Activated effector memory CD4-positive, alpha-beta T cell treated with anti-CD3 and anti-CD28 coated beads, Interleukin-2, amount 50 U/mL, for 16 hours (primary cell): ENCODE data around the gene PATE3.

Experiments used
- DNase-seq: peaks from one replicate; pipeline ENCODE4 v3.0.0-alpha.2; 2020

Gene PATE3

GRCh38 chr11:125787827-125788226 lies at the start of gene PATE3:
Gene PATE3 (plus strand): TSS chr11:125788127. CDS start chr11:125788152, 25 bp downstream.
- no peak for DNase-seq

- no peak for DNase-seq
Observed at GRCh38 chr11:125740617-125741016, 47.3 kb upstream of the PATE3 start.

GRCh38 chr11:125743681-125744080 lies 44.2 kb upstream of the PATE3 start:
- DNase-seq: no peak

GRCh38 chr11:125745979-125746378 lies 41.9 kb upstream of the PATE3 start, which contains the start of gene PATE1:
Gene PATE1 (plus strand): TSS chr11:125746279. CDS start chr11:125746305, 26 bp downstream.
- no peak for DNase-seq

- DNase-seq: no peak
Observed at GRCh38 chr11:125750629-125751028, 37.3 kb upstream of the PATE3 start.

- no peak for DNase-seq
Observed at GRCh38 chr11:125756050-125756449, 31.9 kb upstream of the PATE3 start.

- DNase-seq: no peak
Observed at GRCh38 chr11:125762445-125762844, 25.5 kb upstream of the PATE3 start.

- DNase-seq: no peak
Observed at GRCh38 chr11:125763483-125763882, 24.4 kb upstream of the PATE3 start.

GRCh38 chr11:125766251-125766650 lies 21.7 kb upstream of the PATE3 start:
- DNase-seq: no peak

- DNase-seq: no peak
Observed at GRCh38 chr11:125768336-125769046, 19.4 kb upstream of the PATE3 start.

GRCh38 chr11:125770583-125770982 lies 17.3 kb upstream of the PATE3 start:
- DNase-seq: no peak

GRCh38 chr11:125772834-125773505 lies 15.0 kb upstream of the PATE3 start:
- DNase-seq: no peak

- no peak for DNase-seq
Observed at GRCh38 chr11:125773516-125773915, 14.4 kb upstream of the PATE3 start.

- no peak for DNase-seq
Observed at GRCh38 chr11:125777309-125777708, 10.6 kb upstream of the PATE3 start.

- no peak for DNase-seq
Observed at GRCh38 chr11:125778728-125779127, 9.2 kb upstream of the PATE3 start, which contains the start of gene PATE2. Gene PATE2 (minus strand): TSS chr11:125778828. CDS start chr11:125778773, 55 bp downstream.

GRCh38 chr11:125784678-125785077 lies 3.2 kb upstream of the PATE3 start:
- no peak for DNase-seq

GRCh38 chr11:125790825-125791224 lies 2.9 kb downstream of the PATE3 start:
- DNase-seq: no peak

GRCh38 chr11:125797641-125798040 lies 9.7 kb downstream of the PATE3 start:
- DNase-seq: no peak

- DNase-seq: no peak
Observed at GRCh38 chr11:125799808-125800207, 11.9 kb downstream of the PATE3 start.

- no peak for DNase-seq
Observed at GRCh38 chr11:125802387-125802786, 14.5 kb downstream of the PATE3 start.

- DNase-seq: no peak
Observed at GRCh38 chr11:125807909-125808308, 20.0 kb downstream of the PATE3 start.

GRCh38 chr11:125833016-125833415 lies 45.1 kb downstream of the PATE3 start, which contains the start of gene PATE4:
Gene PATE4 (plus strand): TSS chr11:125833316. CDS start chr11:125833360, 44 bp downstream.
- DNase-seq: no peak

- DNase-seq: no peak
Observed at GRCh38 chr11:125835748-125836147, 47.8 kb downstream of the PATE3 start.
